ENCODE results near the gene DNPEP. TPM values are rescaled to one million over a fixed set of nuclear protein-coding genes. Genes with fewer than 3 reads are reported as not detected.

Gene DNPEP
- total and polyA plus RNA-seq, 2 donors (not counting 3 experiments of a cell fraction or from before 2014, with no cell fraction given) = 40.4 to 77.5 TPM

DNA sequence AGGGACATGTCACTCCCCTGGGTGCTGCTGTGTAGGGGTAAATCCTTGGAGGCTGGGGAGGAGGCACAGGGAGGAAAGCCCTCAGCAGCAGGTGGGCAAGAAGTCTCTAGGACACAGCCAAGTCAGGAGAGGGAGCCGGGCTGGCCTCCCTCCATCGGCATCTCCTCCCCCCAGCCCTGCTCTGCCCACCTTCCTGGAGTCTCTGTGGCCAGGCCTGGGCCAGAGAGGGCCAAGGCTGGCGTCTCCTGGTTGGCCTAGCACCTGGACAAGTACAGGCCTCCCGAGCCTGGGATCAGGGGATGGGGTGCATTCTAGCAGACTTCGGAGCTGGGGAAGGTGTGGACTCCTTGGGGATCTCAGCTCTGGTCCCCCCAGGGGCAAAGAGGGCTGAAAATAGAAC lies 48.8 kb upstream of the DNPEP start:
- peaks cover 31% of the 10 kb centered on the region in 2 experiments for H3K27me3 ChIP-seq (ENCODE audit: control insufficient read depth in 2 of 2, insufficient read depth in 2 of 2, low read length in 2 of 2)
- ChIA-PET POLR2A (no interaction called here), CTCF (interaction anchor here (1.2 to 5.7 kb wide), 4 partner anchors 10 to 93 kb away, joined by 3 to 30 read pairs (median 4); no protein-coding TSS in a partner anchor)
- no peaks in the 10 kb centered on the region for H3K36me3 ChIP-seq (ENCODE audit: control insufficient read depth in 2 of 2, extremely low read depth in 1 of 2, insufficient read depth in 2 of 2, low read length in 2 of 2)
- DNase-seq (ENCODE audit: low read depth, low spot score) (no peak), FAIRE-seq (no peak)
- no peak for TF ChIP-seq JUN (IDR thresholded peaks at IDR 0.05; ENCODE audit: borderline replicate concordance, insufficient read depth, insufficient read length, low read depth)
- H3K9me3 ChIP-seq (replicated peaks; ENCODE audit: control insufficient read depth, insufficient read depth, low read length) = no peaks in the 10 kb centered on the region
- H3K9me1 ChIP-seq (replicated peaks; ENCODE audit: control insufficient read depth, extremely low read depth, insufficient read depth, low read length) = no peaks in the 10 kb centered on the region
- no peak overlapping the region for H3K27ac ChIP-seq (ENCODE audit: insufficient read depth, low read depth, low read length)
- no TSS peak for BruUV-seq (replicated peaks)
- no peaks in the 10 kb centered on the region for H4K20me1 ChIP-seq (replicated peaks; ENCODE audit: control insufficient read depth, extremely low read depth, insufficient read depth, low read length)
- H3K9ac ChIP-seq (replicated peaks; ENCODE audit: extremely low read depth, insufficient read depth, low read length) = no peak overlapping the region
- H3K4me2 ChIP-seq (ENCODE audit: insufficient read depth, low read length) = no peak overlapping the region
- intact Hi-C loops (cut with micrococcal nuclease) = no loop called here
- H3K4me3 ChIP-seq (replicated peaks in 1 of 3; ENCODE audit: insufficient read depth in 1 of 3, low read depth in 1 of 3, low read length in 3 of 3) = no peak overlapping the region
- no peaks in the 10 kb centered on the region for H3K79me2 ChIP-seq (ENCODE audit: control insufficient read depth, insufficient read depth, low read length)
- no peak overlapping the region for H2AFZ ChIP-seq (ENCODE audit: low read depth, low read length)
- H3K4me1 ChIP-seq (ENCODE audit: control insufficient read depth, extremely low read depth, insufficient read depth, low read length) = no peaks in the 10 kb centered on the region
- dilution Hi-C loops (cut with MboI; ENCODE audit: extremely low pct_ligation_motif_present, low sequenced_read_pairs) = no loop called here

DNA sequence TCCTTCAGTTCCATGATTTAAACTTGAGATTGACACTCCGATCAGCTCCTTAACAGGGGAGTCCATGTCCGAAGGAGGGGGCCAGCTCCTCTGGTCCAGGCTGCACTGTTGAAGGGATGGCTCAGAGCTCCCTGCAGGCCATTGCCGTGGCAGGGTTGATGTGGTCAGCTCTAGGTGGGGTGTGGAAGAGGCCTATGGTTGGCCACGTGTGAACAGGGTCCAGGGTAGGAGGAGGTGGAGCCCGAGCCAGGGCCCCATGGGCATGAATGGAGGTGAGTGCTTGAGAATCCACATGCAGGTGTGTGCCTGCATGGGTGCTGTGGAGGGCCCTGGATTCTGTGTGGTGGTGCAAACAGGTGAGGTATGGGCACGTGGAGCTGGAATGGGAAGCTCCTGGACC lies 48.0 kb upstream of the DNPEP start:
- Histone ChIP-seq H3K27ac (ENCODE audit: insufficient read depth, low read depth, low read length) (no peak overlapping the region), H3K4me1 (ENCODE audit: control insufficient read depth, extremely low read depth, insufficient read depth, low read length) (no peaks in the 10 kb centered on the region), H3K9me1 (replicated peaks; ENCODE audit: control insufficient read depth, extremely low read depth, insufficient read depth, low read length) (no peaks in the 10 kb centered on the region), H3K27me3 (ENCODE audit: control insufficient read depth in 2 of 2, insufficient read depth in 2 of 2, low read length in 2 of 2) (peaks cover 23 to 24% of the 10 kb centered on the region in 2 experiments), H3K79me2 (ENCODE audit: control insufficient read depth, insufficient read depth, low read length) (no peaks in the 10 kb centered on the region), H2AFZ (ENCODE audit: low read depth, low read length) (no peak overlapping the region), H4K20me1 (replicated peaks; ENCODE audit: control insufficient read depth, extremely low read depth, insufficient read depth, low read length) (no peaks in the 10 kb centered on the region), H3K4me3 (replicated peaks in 1 of 3; ENCODE audit: insufficient read depth in 1 of 3, low read depth in 1 of 3, low read length in 3 of 3) (no peak overlapping the region), H3K36me3 (ENCODE audit: control insufficient read depth in 2 of 2, extremely low read depth in 1 of 2, insufficient read depth in 2 of 2, low read length in 2 of 2) (no peaks in the 10 kb centered on the region), H3K9me3 (replicated peaks; ENCODE audit: control insufficient read depth, insufficient read depth, low read length) (no peaks in the 10 kb centered on the region), H3K4me2 (ENCODE audit: insufficient read depth, low read length) (no peak overlapping the region), H3K9ac (replicated peaks; ENCODE audit: extremely low read depth, insufficient read depth, low read length) (no peak overlapping the region)
- dilution Hi-C loops (cut with MboI; ENCODE audit: extremely low pct_ligation_motif_present, low sequenced_read_pairs) = no loop called here
- ChIA-PET POLR2A (no interaction called here), CTCF (interaction anchor here (0.6 to 5.7 kb wide), 7 partner anchors 11 to 125 kb away, joined by 3 to 30 read pairs (median 4); no protein-coding TSS in a partner anchor)
- no peak for FAIRE-seq
- intact Hi-C loops (cut with micrococcal nuclease) = no loop called here
- TF ChIP-seq POLR2A (IDR thresholded peaks at IDR 0.05; ENCODE audit: low read depth, low read length) = no peak
- no TSS peak for BruUV-seq (replicated peaks)
- no peak for DNase-seq (ENCODE audit: low read depth, low spot score)
